ENCODE measurements around the gene STK36.
A peak's percentile ranks its signal among the peaks of the same experiment; 100 is the strongest.

The STK36 gene

DNA sequence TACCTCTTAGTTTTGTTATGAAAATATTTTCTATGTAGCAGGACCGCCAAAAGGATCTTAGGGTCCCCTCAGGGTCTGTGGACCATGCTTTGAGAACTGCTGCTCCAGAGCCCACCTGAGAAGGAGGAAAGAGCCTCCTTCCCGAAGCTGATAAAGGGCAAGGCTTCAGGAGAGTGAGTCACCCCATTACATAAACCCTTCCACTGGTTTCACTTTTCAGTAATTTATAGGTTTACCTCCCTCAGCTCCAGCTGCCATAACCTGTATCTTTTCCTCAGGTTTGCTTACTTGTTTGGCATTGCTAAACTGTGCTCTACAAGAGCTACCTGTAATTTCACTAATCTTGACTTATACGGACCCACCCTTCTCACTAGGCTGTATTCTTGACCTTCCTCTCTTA lies 45.4 kb downstream of the STK36 start:
- DNase-seq (ENCODE audit: low read depth), result no peak
- no peak overlapping the region for H3K4me3 ChIP-seq (ENCODE audit: low read length)
- TF ChIP-seq, protein P1, sequence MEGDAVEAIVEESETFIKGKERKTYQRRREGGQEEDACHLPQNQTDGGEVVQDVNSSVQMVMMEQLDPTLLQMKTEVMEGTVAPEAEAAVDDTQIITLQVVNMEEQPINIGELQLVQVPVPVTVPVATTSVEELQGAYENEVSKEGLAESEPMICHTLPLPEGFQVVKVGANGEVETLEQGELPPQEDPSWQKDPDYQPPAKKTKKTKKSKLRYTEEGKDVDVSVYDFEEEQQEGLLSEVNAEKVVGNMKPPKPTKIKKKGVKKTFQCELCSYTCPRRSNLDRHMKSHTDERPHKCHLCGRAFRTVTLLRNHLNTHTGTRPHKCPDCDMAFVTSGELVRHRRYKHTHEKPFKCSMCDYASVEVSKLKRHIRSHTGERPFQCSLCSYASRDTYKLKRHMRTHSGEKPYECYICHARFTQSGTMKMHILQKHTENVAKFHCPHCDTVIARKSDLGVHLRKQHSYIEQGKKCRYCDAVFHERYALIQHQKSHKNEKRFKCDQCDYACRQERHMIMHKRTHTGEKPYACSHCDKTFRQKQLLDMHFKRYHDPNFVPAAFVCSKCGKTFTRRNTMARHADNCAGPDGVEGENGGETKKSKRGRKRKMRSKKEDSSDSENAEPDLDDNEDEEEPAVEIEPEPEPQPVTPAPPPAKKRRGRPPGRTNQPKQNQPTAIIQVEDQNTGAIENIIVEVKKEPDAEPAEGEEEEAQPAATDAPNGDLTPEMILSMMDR (conservative IDR thresholded peaks at IDR 0.05; ENCODE audit: low read depth, low read length), result no peak

GRCh38 chr2:218718058-218718457 lies 46.2 kb downstream of the STK36 start:
- H3K4me3 ChIP-seq (ENCODE audit: low read length), result no peak overlapping the region
- TF ChIP-seq, protein P1 (conservative IDR thresholded peaks at IDR 0.05; ENCODE audit: low read depth, low read length), result no peak
- DNase-seq (ENCODE audit: low read depth), result no peak

DNA sequence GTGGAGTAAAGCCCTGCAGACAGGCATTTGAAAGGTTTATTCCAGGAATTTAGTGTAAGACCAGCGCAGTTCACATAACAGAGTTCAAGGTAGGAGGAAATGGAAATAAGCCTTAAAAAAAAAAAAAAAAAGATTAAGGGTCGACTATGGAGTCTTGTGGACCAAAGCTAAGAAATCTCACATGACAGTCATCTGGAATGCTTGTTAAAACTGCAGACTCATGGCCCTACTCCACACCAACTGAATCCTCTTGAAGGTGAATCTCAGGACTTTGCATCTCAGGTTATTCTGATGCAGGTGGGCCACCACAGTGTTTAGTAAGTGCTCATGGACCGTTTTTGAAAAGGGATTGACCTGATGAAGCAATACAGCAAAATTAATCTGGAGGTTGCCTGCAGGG lies 47.6 kb downstream of the STK36 start:
- TF ChIP-seq, protein P1 (conservative IDR thresholded peaks at IDR 0.05; ENCODE audit: low read depth, low read length), result no peak
- no peak overlapping the region for H3K4me3 ChIP-seq (ENCODE audit: low read length)
- DNase-seq (ENCODE audit: low read depth), result peak; percentile 65

GRCh38 chr2:218720048-218721041 lies 48.5 kb downstream of the STK36 start:
- DNase-seq (ENCODE audit: low read depth), result no peak
- H3K4me3 ChIP-seq (ENCODE audit: low read length), result no peak overlapping the region
- TF ChIP-seq, protein P1 (conservative IDR thresholded peaks at IDR 0.05; ENCODE audit: low read depth, low read length), result no peak

- H3K4me3 ChIP-seq (ENCODE audit: low read length), result no peak overlapping the region
- TF ChIP-seq, protein P1 (conservative IDR thresholded peaks at IDR 0.05; ENCODE audit: low read depth, low read length), result no peak
- no peak for DNase-seq (ENCODE audit: low read depth)
Observed at GRCh38 chr2:218721488-218721887, 49.6 kb downstream of the STK36 start.

DNA sequence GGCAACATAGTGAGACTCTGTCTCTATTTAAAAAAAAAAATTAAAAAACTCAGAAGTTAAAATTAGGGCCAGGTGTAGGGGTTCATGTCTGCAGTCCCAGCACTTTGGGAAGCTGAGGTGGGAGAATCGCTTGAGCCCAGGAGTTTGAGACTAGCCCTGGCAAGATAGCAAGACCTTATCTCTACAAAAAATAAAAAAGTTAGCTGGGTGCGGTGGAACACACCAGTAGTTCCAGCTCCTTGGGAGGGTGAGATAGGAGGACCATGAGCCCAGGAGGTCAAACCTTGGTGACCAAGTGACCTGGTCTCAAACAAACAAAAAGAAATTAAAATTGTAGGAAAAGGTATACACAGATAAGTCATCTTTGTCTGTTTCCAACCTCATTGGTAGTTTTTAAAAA lies 50.0 kb downstream of the STK36 start:
- DNase-seq (ENCODE audit: low read depth), result no peak
- no peak overlapping the region for H3K4me3 ChIP-seq (ENCODE audit: low read length)
- TF ChIP-seq, protein P1 (conservative IDR thresholded peaks at IDR 0.05; ENCODE audit: low read depth, low read length), result no peak

- H3K4me3 ChIP-seq (ENCODE audit: low read length), result no peak overlapping the region
- no peak for DNase-seq (ENCODE audit: low read depth)
- TF ChIP-seq, protein P1 (conservative IDR thresholded peaks at IDR 0.05; ENCODE audit: low read depth, low read length), result no peak
Observed at GRCh38 chr2:218722419-218722818, 50.5 kb downstream of the STK36 start.

All from retinal pigment epithelial cell (primary cell).